Activated CD4-positive, alpha-beta T cell treated with anti-CD3 and anti-CD28 coated beads for 24 hours (primary cell): Measurements from ENCODE around the gene CHI3L1.
"Not testable (repeated sequence)": the region's sequence is repeated elsewhere in the genome, so short reads cannot be mapped to it uniquely, and the experiment has no call there.

Experiments
- DNase-seq, 2 donors: peaks; one replicate each; pipeline ENCODE4 v3.0.0-alpha.2; 2020; ENCODE audit warnings: low read depth in 2 of 2

Gene CHI3L1

GRCh38 chr1:203186446-203187303 is at the start of gene CHI3L1:
TSS of gene CHI3L1 (minus strand) at chr1:203186704. CDS start at chr1:203186623, 81 bp downstream.
- no peak for DNase-seq

GRCh38 chr1:203234901-203235300 is 48.4 kb upstream of the CHI3L1 start:
- DNase-seq = not testable (repeated sequence)

- DNase-seq = no peak
These were observed 43.1 kb upstream of the CHI3L1 start, which contains the start of gene CHIT1 for GRCh38 chr1:203229471-203230135. TSS of gene CHIT1 (minus strand) at chr1:203229673. CDS start at chr1:203229636, 37 bp downstream.

- DNase-seq = no peak
These were observed 42.2 kb upstream of the CHI3L1 start for GRCh38 chr1:203228670-203229069.

- DNase-seq = no peak
These were observed 41.0 kb upstream of the CHI3L1 start for GRCh38 chr1:203227371-203228083.

GRCh38 chr1:203225071-203225470 is 38.6 kb upstream of the CHI3L1 start:
- no peak for DNase-seq

- no peak for DNase-seq
These were observed 36.7 kb upstream of the CHI3L1 start for GRCh38 chr1:203223012-203223775.

- DNase-seq = no peak
These were observed 33.4 kb upstream of the CHI3L1 start for GRCh38 chr1:203219934-203220333.

- no peak for DNase-seq
These were observed 32.7 kb upstream of the CHI3L1 start for GRCh38 chr1:203219171-203219570.

- no peak for DNase-seq
These were observed 31.2 kb upstream of the CHI3L1 start for GRCh38 chr1:203217668-203218067.

GRCh38 chr1:203217139-203217655 is 30.7 kb upstream of the CHI3L1 start:
- DNase-seq = no peak

GRCh38 chr1:203216274-203217138 is 30.0 kb upstream of the CHI3L1 start:
- DNase-seq = peak; percentile 30 to 52

- no peak for DNase-seq
These were observed 29.1 kb upstream of the CHI3L1 start for GRCh38 chr1:203215573-203215972.

- no peak for DNase-seq
These were observed 28.4 kb upstream of the CHI3L1 start for GRCh38 chr1:203214871-203215270.

GRCh38 chr1:203213126-203213525 is 26.6 kb upstream of the CHI3L1 start:
- no peak for DNase-seq

GRCh38 chr1:203211812-203212211 is 25.3 kb upstream of the CHI3L1 start:
- DNase-seq = no peak

- no peak for DNase-seq
These were observed 24.5 kb upstream of the CHI3L1 start for GRCh38 chr1:203210988-203211387.

GRCh38 chr1:203210350-203210749 is 23.8 kb upstream of the CHI3L1 start:
- no peak for DNase-seq

- no peak for DNase-seq
These were observed 21.7 kb upstream of the CHI3L1 start for GRCh38 chr1:203208181-203208580.

- no peak for DNase-seq
These were observed 21.2 kb upstream of the CHI3L1 start for GRCh38 chr1:203207751-203208150.
